Activated T-cell treated with anti-CD3 and anti-CD28 coated beads, Interleukin-2, amount 50 U/mL, for 24 hours (primary cell): ENCODE data around the gene RNF13.
A peak's percentile ranks its signal among the peaks of the same experiment; 100 is the strongest.

Source experiments
- DNase-seq: peaks from one replicate; pipeline ENCODE4 v3.0.0-alpha.2; 2020
- H3K27ac Mint-ChIP-seq: 2 replicates; pipeline ENCODE4 v1.8.0; 2020; ENCODE audit warnings: mild to moderate bottlenecking, mixed read lengths
- H3K27me3 Mint-ChIP-seq: 2 replicates; pipeline ENCODE4 v1.8.0; 2020; ENCODE audit warnings: mixed read lengths
- H3K36me3 Mint-ChIP-seq: 2 replicates; pipeline ENCODE4 v1.8.0; 2020; ENCODE audit warnings: low read depth, mixed read lengths
- H3K4me1 Mint-ChIP-seq: 2 replicates; pipeline ENCODE4 v1.8.0; 2020; ENCODE audit warnings: low read depth, mixed read lengths
- H3K4me3 Mint-ChIP-seq: 2 replicates; pipeline ENCODE4 v1.8.0; 2020; ENCODE audit warnings: mild to moderate bottlenecking, moderate library complexity, mixed read lengths
- H3K9me3 Mint-ChIP-seq: 2 replicates; pipeline ENCODE4 v1.8.0; 2020; ENCODE audit warnings: mixed read lengths

RNF13 gene

GRCh38 chr3:149784064-149784704 is 28.8 kb upstream of the RNF13 start:
- peaks cover 24% of the 10 kb centered on the region for H3K27me3 Mint-ChIP-seq
- H3K4me1 Mint-ChIP-seq: no peaks in the 10 kb centered on the region
- H3K4me3 Mint-ChIP-seq: no peak overlapping the region
- H3K9me3 Mint-ChIP-seq: no peaks in the 10 kb centered on the region
- no peaks in the 10 kb centered on the region for H3K36me3 Mint-ChIP-seq
- no peak overlapping the region for H3K27ac Mint-ChIP-seq
- DNase-seq: no peak

- no peaks in the 10 kb centered on the region for H3K4me1 Mint-ChIP-seq
- no peaks in the 10 kb centered on the region for H3K9me3 Mint-ChIP-seq
- no peak for DNase-seq
- no peaks in the 10 kb centered on the region for H3K36me3 Mint-ChIP-seq
- peaks cover 51% of the 10 kb centered on the region for H3K27me3 Mint-ChIP-seq
- H3K27ac Mint-ChIP-seq: no peak overlapping the region
- no peak overlapping the region for H3K4me3 Mint-ChIP-seq
These were observed 22.7 kb upstream of the RNF13 start for GRCh38 chr3:149790268-149790667.

- DNase-seq: no peak
- no peak overlapping the region for H3K27ac Mint-ChIP-seq
- no peaks in the 10 kb centered on the region for H3K36me3 Mint-ChIP-seq
- peaks cover 50% of the 10 kb centered on the region for H3K27me3 Mint-ChIP-seq
- no peaks in the 10 kb centered on the region for H3K9me3 Mint-ChIP-seq
- no peaks in the 10 kb centered on the region for H3K4me1 Mint-ChIP-seq
- H3K4me3 Mint-ChIP-seq: no peak overlapping the region
These were observed 22.3 kb upstream of the RNF13 start for GRCh38 chr3:149790698-149791097.

GRCh38 chr3:149792452-149793270 is 20.4 kb upstream of the RNF13 start, which contains the start of gene ANKUB1:
ANKUB1 (minus strand) TSS chr3:149792554; CDS start chr3:149792366, 188 bp downstream.
- no peaks in the 10 kb centered on the region for H3K4me1 Mint-ChIP-seq
- no peak within 1 kb of the TSS for H3K4me3 Mint-ChIP-seq
- H3K36me3 Mint-ChIP-seq: no peaks in the 10 kb centered on the region
- peaks cover 35% of the 10 kb centered on the region for H3K27me3 Mint-ChIP-seq
- H3K9me3 Mint-ChIP-seq: no peaks in the 10 kb centered on the region
- DNase-seq: no peak
- H3K27ac Mint-ChIP-seq: no peak within 1 kb of the TSS

GRCh38 chr3:149796026-149796425 is 17.0 kb upstream of the RNF13 start:
- Mint-ChIP-seq H3K4me3 (no peak overlapping the region), H3K36me3 (no peaks in the 10 kb centered on the region), H3K27ac (no peak overlapping the region), H3K27me3 (peaks cover 23% of the 10 kb centered on the region), H3K4me1 (no peaks in the 10 kb centered on the region), H3K9me3 (no peaks in the 10 kb centered on the region)
- DNase-seq: no peak

- no peak for DNase-seq
- no peaks in the 10 kb centered on the region for H3K9me3 Mint-ChIP-seq
- H3K27me3 Mint-ChIP-seq: peaks cover 16% of the 10 kb centered on the region
- no peaks in the 10 kb centered on the region for H3K36me3 Mint-ChIP-seq
- H3K4me3 Mint-ChIP-seq: no peak overlapping the region
- H3K27ac Mint-ChIP-seq: no peak overlapping the region
- no peaks in the 10 kb centered on the region for H3K4me1 Mint-ChIP-seq
These were observed 12.3 kb upstream of the RNF13 start for GRCh38 chr3:149800693-149801092.

GRCh38 chr3:149801195-149801594 is 11.8 kb upstream of the RNF13 start:
- DNase-seq: no peak
- H3K4me3 Mint-ChIP-seq: no peak overlapping the region
- no peaks in the 10 kb centered on the region for H3K9me3 Mint-ChIP-seq
- H3K27me3 Mint-ChIP-seq: peaks cover 19% of the 10 kb centered on the region
- no peaks in the 10 kb centered on the region for H3K4me1 Mint-ChIP-seq
- H3K36me3 Mint-ChIP-seq: no peaks in the 10 kb centered on the region
- H3K27ac Mint-ChIP-seq: no peak overlapping the region

GRCh38 chr3:149801639-149802038 is 11.4 kb upstream of the RNF13 start:
- H3K27ac Mint-ChIP-seq: no peak overlapping the region
- DNase-seq: no peak
- no peaks in the 10 kb centered on the region for H3K9me3 Mint-ChIP-seq
- peaks cover 2% of the 10 kb centered on the region for H3K4me1 Mint-ChIP-seq
- no peaks in the 10 kb centered on the region for H3K36me3 Mint-ChIP-seq
- H3K27me3 Mint-ChIP-seq: peaks cover 23% of the 10 kb centered on the region
- no peak overlapping the region for H3K4me3 Mint-ChIP-seq

GRCh38 chr3:149806171-149806778 is 6.7 kb upstream of the RNF13 start:
- Mint-ChIP-seq H3K27ac (no peak overlapping the region), H3K27me3 (peaks cover 18% of the 10 kb centered on the region), H3K4me1 (peaks cover 5% of the 10 kb centered on the region), H3K9me3 (no peaks in the 10 kb centered on the region), H3K36me3 (no peaks in the 10 kb centered on the region), H3K4me3 (no peak overlapping the region)
- no peak for DNase-seq

- peaks cover 18% of the 10 kb centered on the region for H3K27me3 Mint-ChIP-seq
- peaks cover 8% of the 10 kb centered on the region for H3K36me3 Mint-ChIP-seq
- no peak overlapping the region for H3K27ac Mint-ChIP-seq
- DNase-seq: peak; percentile 55
- peaks cover 14% of the 10 kb centered on the region for H3K4me1 Mint-ChIP-seq
- H3K9me3 Mint-ChIP-seq: no peaks in the 10 kb centered on the region
- no peak overlapping the region for H3K4me3 Mint-ChIP-seq
These were observed 4.7 kb upstream of the RNF13 start for GRCh38 chr3:149808209-149808829.

- Mint-ChIP-seq H3K27ac (no peak overlapping the region), H3K4me3 (no peak overlapping the region), H3K27me3 (peaks cover 16% of the 10 kb centered on the region), H3K4me1 (peaks cover 21% of the 10 kb centered on the region), H3K36me3 (peaks cover 19% of the 10 kb centered on the region), H3K9me3 (no peaks in the 10 kb centered on the region)
- DNase-seq: no peak
These were observed 3.3 kb upstream of the RNF13 start for GRCh38 chr3:149809699-149810098.

GRCh38 chr3:149810846-149811245 is 2.2 kb upstream of the RNF13 start:
- peaks cover 9% of the 10 kb centered on the region for H3K27me3 Mint-ChIP-seq
- no peak overlapping the region for H3K27ac Mint-ChIP-seq
- peaks cover 24% of the 10 kb centered on the region for H3K36me3 Mint-ChIP-seq
- peaks cover 32% of the 10 kb centered on the region for H3K4me1 Mint-ChIP-seq
- no peaks in the 10 kb centered on the region for H3K9me3 Mint-ChIP-seq
- no peak overlapping the region for H3K4me3 Mint-ChIP-seq
- DNase-seq: no peak

- no peaks in the 10 kb centered on the region for H3K9me3 Mint-ChIP-seq
These were observed 830 bp upstream of the RNF13 start for GRCh38 chr3:149812165-149812605.

GRCh38 chr3:149813367-149814281 is 609 bp downstream of the RNF13 start:
- H3K27ac Mint-ChIP-seq: peak overlapping the region; percentile 100
- peak; percentile 36 for DNase-seq
- peaks cover 30% of the 10 kb centered on the region for H3K36me3 Mint-ChIP-seq
- peak overlapping the region; percentile 96 for H3K4me3 Mint-ChIP-seq
- H3K27me3 Mint-ChIP-seq: no peaks in the 10 kb centered on the region
- H3K4me1 Mint-ChIP-seq: peaks cover 54% of the 10 kb centered on the region
- no peaks in the 10 kb centered on the region for H3K9me3 Mint-ChIP-seq

More at GRCh38 chr3:149812165-149812605, 830 bp upstream of the RNF13 start:
- Mint-ChIP-seq H3K36me3 (peaks cover 29% of the 10 kb centered on the region), H3K4me3 (peak overlapping the region; percentile 96), H3K4me1 (peaks cover 43% of the 10 kb centered on the region), H3K27ac (peak overlapping the region; percentile 100), H3K27me3 (peaks cover 2% of the 10 kb centered on the region)
- DNase-seq: no peak
